ENCODE results near the gene AGBL2. TPM values are rescaled to one million over a fixed set of nuclear protein-coding genes. Genes with fewer than 3 reads are reported as not detected.

AGBL2 gene
- total RNA-seq, 4 donors from 2014 or later = 0.44 to 5.9 (median 4.2) TPM; not detected in 1

DNA sequence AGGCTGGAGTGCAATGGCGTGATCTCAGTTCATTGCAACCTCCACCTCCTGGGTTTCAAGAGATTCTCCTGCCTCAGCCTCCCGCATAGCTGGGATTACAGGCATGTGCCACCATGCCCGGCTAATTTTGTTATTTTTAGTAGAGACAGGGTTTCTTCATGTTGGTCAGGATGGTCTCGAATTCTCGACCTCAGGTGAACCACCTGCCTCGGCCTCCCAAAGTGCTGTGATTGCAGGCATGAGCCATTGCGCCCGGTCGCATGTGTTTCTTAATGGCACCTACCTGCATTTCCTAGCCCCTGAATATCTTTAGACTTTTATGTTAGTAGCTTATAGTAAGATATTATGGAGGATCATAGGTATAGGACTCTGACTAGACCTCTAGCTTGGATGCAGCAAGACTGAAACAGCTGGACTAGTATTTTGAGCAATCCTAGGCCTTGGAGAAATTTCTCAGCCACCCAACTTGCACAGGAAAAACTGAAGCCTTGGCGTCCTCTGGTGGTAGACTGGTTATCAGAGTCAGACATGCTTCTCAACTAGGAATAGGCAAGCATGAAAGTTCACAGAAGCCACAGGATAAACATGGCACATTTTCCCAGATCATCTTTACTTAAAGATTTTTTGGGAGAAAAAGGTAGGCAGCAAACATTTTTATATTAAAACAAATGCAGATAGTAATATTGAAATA is 98.3 kb downstream of the AGBL2 start:
- Histone ChIP-seq H3K27me3 (no peaks in the 10 kb centered on the region), H3K4me3 (no peak overlapping the region), H3K4me1 (peaks cover 0 to 30% (median 4%) of the 10 kb centered on the region in 4 donors), H3K9me3 (no peaks in the 10 kb centered on the region), H3K36me3 (peaks cover 0 to 43% (median 0%) of the 10 kb centered on the region in 3 donors), H3K27ac (peak overlapping the region in 1 of 4 donors; percentile 27)
- peak; percentile 46 to 83 for DNase-seq (ENCODE audit: low spot score in 2 of 2)
- TF ChIP-seq EP300 (IDR thresholded peaks at IDR 0.05) (peak in 1 of 2 donors; percentile 42), POLR2A (IDR thresholded peaks at IDR 0.05) (no peak)
- TF ChIP-seq, protein P1, sequence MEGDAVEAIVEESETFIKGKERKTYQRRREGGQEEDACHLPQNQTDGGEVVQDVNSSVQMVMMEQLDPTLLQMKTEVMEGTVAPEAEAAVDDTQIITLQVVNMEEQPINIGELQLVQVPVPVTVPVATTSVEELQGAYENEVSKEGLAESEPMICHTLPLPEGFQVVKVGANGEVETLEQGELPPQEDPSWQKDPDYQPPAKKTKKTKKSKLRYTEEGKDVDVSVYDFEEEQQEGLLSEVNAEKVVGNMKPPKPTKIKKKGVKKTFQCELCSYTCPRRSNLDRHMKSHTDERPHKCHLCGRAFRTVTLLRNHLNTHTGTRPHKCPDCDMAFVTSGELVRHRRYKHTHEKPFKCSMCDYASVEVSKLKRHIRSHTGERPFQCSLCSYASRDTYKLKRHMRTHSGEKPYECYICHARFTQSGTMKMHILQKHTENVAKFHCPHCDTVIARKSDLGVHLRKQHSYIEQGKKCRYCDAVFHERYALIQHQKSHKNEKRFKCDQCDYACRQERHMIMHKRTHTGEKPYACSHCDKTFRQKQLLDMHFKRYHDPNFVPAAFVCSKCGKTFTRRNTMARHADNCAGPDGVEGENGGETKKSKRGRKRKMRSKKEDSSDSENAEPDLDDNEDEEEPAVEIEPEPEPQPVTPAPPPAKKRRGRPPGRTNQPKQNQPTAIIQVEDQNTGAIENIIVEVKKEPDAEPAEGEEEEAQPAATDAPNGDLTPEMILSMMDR (IDR thresholded peaks at IDR 0.05) = peak; percentile 47 to 73 (median 65)
- 84 to 86% methylated on average over 10 of the region's 10 CpGs for whole genome bisulfite sequencing, 2 donors

GRCh38 chr11:47615249-47615648 is 99.9 kb downstream of the AGBL2 start:
- TF ChIP-seq POLR2A (IDR thresholded peaks at IDR 0.05) (no peak), EP300 (IDR thresholded peaks at IDR 0.05) (no peak)
- TF ChIP-seq, protein P1 (IDR thresholded peaks at IDR 0.05) = no peak
- DNase-seq (ENCODE audit: low spot score in 2 of 2) = no peak
- peaks cover 0 to 40% (median 0%) of the 10 kb centered on the region in 3 donors for H3K36me3 ChIP-seq
- no peaks in the 10 kb centered on the region for H3K27me3 ChIP-seq
- no peak overlapping the region for H3K27ac ChIP-seq
- no peak overlapping the region for H3K4me3 ChIP-seq
- H3K9me3 ChIP-seq = no peaks in the 10 kb centered on the region
- peaks cover 0 to 21% (median 4%) of the 10 kb centered on the region in 4 donors for H3K4me1 ChIP-seq

GRCh38 chr11:47611348-47611794 is 103.8 kb downstream of the AGBL2 start:
- no peak for DNase-seq (ENCODE audit: low spot score in 2 of 2)
- Histone ChIP-seq H3K9me3 (no peaks in the 10 kb centered on the region), H3K36me3 (peaks cover 0 to 21% (median 0%) of the 10 kb centered on the region in 3 donors), H3K27me3 (no peaks in the 10 kb centered on the region), H3K4me3 (no peak overlapping the region), H3K27ac (no peak overlapping the region), H3K4me1 (peaks cover 0 to 20% (median 4%) of the 10 kb centered on the region in 4 donors)
- WGBS, 2 donors = 63 to 68% methylated on average over 6 of the region's 6 CpGs
- TF ChIP-seq EP300 (IDR thresholded peaks at IDR 0.05) = peak in 1 of 2 donors; percentile 35
- TF ChIP-seq, protein P1 (IDR thresholded peaks at IDR 0.05) = no peak

GRCh38 chr11:47609675-47610074 is 105.5 kb downstream of the AGBL2 start:
- Histone ChIP-seq H3K27ac (no peak overlapping the region), H3K27me3 (no peaks in the 10 kb centered on the region), H3K9me3 (no peaks in the 10 kb centered on the region), H3K4me1 (peaks cover 0 to 20% (median 4%) of the 10 kb centered on the region in 4 donors), H3K36me3 (peaks cover 0 to 21% (median 0%) of the 10 kb centered on the region in 3 donors), H3K4me3 (no peak overlapping the region)
- DNase-seq (ENCODE audit: low spot score in 2 of 2) = no peak
- 65 to 81% methylated on average over 3 of the region's 3 CpGs for WGBS, 2 donors
- TF ChIP-seq EP300 (IDR thresholded peaks at IDR 0.05) (no peak), POLR2A (IDR thresholded peaks at IDR 0.05) (no peak)
- TF ChIP-seq, protein P1 (IDR thresholded peaks at IDR 0.05) = no peak

Small RNA genes lying within 50 kb of the gene (small RNA-seq; reads per million reads assigned to genes)
- not detected for gene RF00019

Other genes with a start within 250 kb of the AGBL2 start
- gene CELF1, start 162.2 kb downstream of the AGBL2 start, total RNA-seq = 100 to 1,000 TPM in 3 of 4 donors, 10 to 100 TPM in 1; 70.3 to 144 (median 127) TPM
- gene PTPMT1, start 149.8 kb downstream of the AGBL2 start, total RNA-seq = 100 to 1,000 TPM in 3 of 4 donors, 10 to 100 TPM in 1; 97.3 to 158 (median 137) TPM
- gene KBTBD4, start 136.4 kb downstream of the AGBL2 start, total RNA-seq = 10 to 100 TPM; 18.0 to 20.8 (median 19.5) TPM
- 10 to 100 TPM; 55.1 to 65.4 (median 61.1) TPM for gene NDUFS3, start 136.3 kb downstream of the AGBL2 start, total RNA-seq
- gene FAM180B, start 128.7 kb downstream of the AGBL2 start, total RNA-seq = 10 to 100 TPM in 1 of 4 donors, 1 to 10 TPM in 3; 3.3 to 22.7 (median 4.1) TPM
- gene C1QTNF4, start 121.0 kb downstream of the AGBL2 start, total RNA-seq = 10 to 100 TPM in 2 of 4 donors, 1 to 10 TPM in 2; 6.9 to 13.2 (median 9.2) TPM
- gene MTCH2, start 72.8 kb downstream of the AGBL2 start, total RNA-seq = 10 to 100 TPM; 33.0 to 50.2 (median 36.3) TPM
- 100 to 1,000 TPM; 153 to 351 (median 199) TPM for gene FNBP4, start 52.0 kb upstream of the AGBL2 start, total RNA-seq
- 10 to 100 TPM; 26.3 to 39.8 (median 28.6) TPM for gene NUP160, start 133.0 kb upstream of the AGBL2 start, total RNA-seq

Measured in tibial nerve (tissue), 4 donors.